Neural crest cell (in vitro differentiated cells): Measurements from ENCODE around the gene TAF12. TPM values are rescaled to one million over a fixed set of nuclear protein-coding genes. Genes with fewer than 3 reads are reported as not detected.

Experiments used
- DNase-seq: peaks from one replicate; pipeline ENCODE4 v3.0.0; 2021; ENCODE audit warnings: low read depth, mixed read lengths, low spot score
- H3K27ac Mint-ChIP-seq: one replicate; pipeline ENCODE4 v1.8.0; 2021; ENCODE audit warnings: mild to moderate bottlenecking, mixed read lengths; ENCODE audit not compliant: unreplicated experiment
- H3K27me3 Mint-ChIP-seq: 2 replicates; pipeline ENCODE4 v1.8.0; 2021; ENCODE audit warnings: low read depth, mild to moderate bottlenecking, mixed read lengths
- H3K36me3 Mint-ChIP-seq: 2 replicates; pipeline ENCODE4 v1.8.0; 2021; ENCODE audit warnings: low read depth, mild to moderate bottlenecking, mixed read lengths
- H3K4me1 Mint-ChIP-seq: 2 replicates; pipeline ENCODE4 v1.8.0; 2021; ENCODE audit warnings: mixed read lengths
- H3K4me3 Mint-ChIP-seq: one replicate; pipeline ENCODE4 v1.8.0; 2021; ENCODE audit warnings: mild to moderate bottlenecking, mixed read lengths
- H3K9me3 Mint-ChIP-seq: 2 replicates; pipeline ENCODE4 v1.8.0; 2021; ENCODE audit warnings: mixed read lengths
- CTCF ChIP-seq: fragments of 200-600 bp; sonication (generic); conservative IDR thresholded peaks from 2 replicates; pipeline ENCODE4 v1.5.0; 2021; ENCODE audit warnings: antibody characterized with exemption, mild to moderate bottlenecking
- total RNA-seq: library from RNA; stranded (reverse); gene quantifications from 2 replicates; pipeline ENCODE4 v1.2.1, GENCODE V29; 2021

TAF12 gene
- total RNA-seq, 1 donor from 2014 or later: 27.7 TPM

GRCh38 chr1:28631713-28632112 is 11.2 kb downstream of the TAF12 start:
- no peak overlapping the region for H3K27ac Mint-ChIP-seq
- TF ChIP-seq CTCF: no peak
- peaks cover 3% of the 10 kb centered on the region for H3K9me3 Mint-ChIP-seq
- DNase-seq: no peak
- H3K4me1 Mint-ChIP-seq: no peaks in the 10 kb centered on the region
- no peaks in the 10 kb centered on the region for H3K27me3 Mint-ChIP-seq
- no peak overlapping the region for H3K4me3 Mint-ChIP-seq
- H3K36me3 Mint-ChIP-seq: peaks cover 4% of the 10 kb centered on the region

GRCh38 chr1:28613175-28613574 is 29.7 kb downstream of the TAF12 start:
- H3K4me3 Mint-ChIP-seq: no peak overlapping the region
- TF ChIP-seq CTCF: no peak
- H3K27ac Mint-ChIP-seq: no peak overlapping the region
- H3K4me1 Mint-ChIP-seq: no peaks in the 10 kb centered on the region
- H3K27me3 Mint-ChIP-seq: no peaks in the 10 kb centered on the region
- peaks cover 6% of the 10 kb centered on the region for H3K36me3 Mint-ChIP-seq
- no peak for DNase-seq
- no peaks in the 10 kb centered on the region for H3K9me3 Mint-ChIP-seq

GRCh38 chr1:28606771-28607170 is 36.1 kb downstream of the TAF12 start:
- H3K4me1 Mint-ChIP-seq: peaks cover 12% of the 10 kb centered on the region
- H3K27ac Mint-ChIP-seq: no peak overlapping the region
- H3K36me3 Mint-ChIP-seq: no peaks in the 10 kb centered on the region
- no peak for DNase-seq
- no peaks in the 10 kb centered on the region for H3K27me3 Mint-ChIP-seq
- no peaks in the 10 kb centered on the region for H3K9me3 Mint-ChIP-seq
- H3K4me3 Mint-ChIP-seq: no peak overlapping the region
- TF ChIP-seq CTCF: no peak

- no peaks in the 10 kb centered on the region for H3K36me3 Mint-ChIP-seq
- no peak overlapping the region for H3K4me3 Mint-ChIP-seq
- peaks cover 12% of the 10 kb centered on the region for H3K4me1 Mint-ChIP-seq
- no peak for TF ChIP-seq CTCF
- no peaks in the 10 kb centered on the region for H3K27me3 Mint-ChIP-seq
- DNase-seq: no peak
- H3K9me3 Mint-ChIP-seq: no peaks in the 10 kb centered on the region
- H3K27ac Mint-ChIP-seq: no peak overlapping the region
These were observed 37.9 kb downstream of the TAF12 start for GRCh38 chr1:28604962-28605361.

GRCh38 chr1:28604411-28604810 is 38.5 kb downstream of the TAF12 start:
- Mint-ChIP-seq H3K4me1 (peaks cover 12% of the 10 kb centered on the region), H3K27me3 (no peaks in the 10 kb centered on the region), H3K9me3 (no peaks in the 10 kb centered on the region), H3K27ac (no peak overlapping the region), H3K4me3 (no peak overlapping the region), H3K36me3 (no peaks in the 10 kb centered on the region)
- DNase-seq: no peak
- no peak for TF ChIP-seq CTCF
